Thyroid gland (tissue), 4 donors: ENCODE data around the gene STEAP3. TPM values are rescaled to one million over a fixed set of nuclear protein-coding genes. Genes with fewer than 3 reads are reported as not detected.

Experiments used
- DNase-seq, 2 donors: peaks; one replicate each; pipeline ENCODE4 v3.0.0-alpha.2; 2019
- H3K27ac ChIP-seq, 3 donors: fragments of 200-600 bp; sonication (generic); 1 replicate in 2 of 3; 2 replicates in 1 of 3; pipeline ENCODE4 v1.5.1; 2016 to 2019; ENCODE audit warnings: mild to moderate bottlenecking in 1 of 3, moderate library complexity in 1 of 3
- H3K27me3 ChIP-seq: fragments of 200-600 bp; sonication (generic); one replicate; pipeline ENCODE4 v1.5.1; 2019
- H3K36me3 ChIP-seq, 2 donors: fragments of 200-600 bp; sonication (generic); one replicate each; pipeline ENCODE4 v1.5.1; 2016 to 2019
- H3K4me1 ChIP-seq, 2 donors: fragments of 200-600 bp; sonication (generic); one replicate each; pipeline ENCODE4 v1.5.1; 2017 to 2019
- H3K4me3 ChIP-seq, 3 donors: fragments of 200-600 bp; sonication (generic); replicated peaks in 1 of 3; 1 replicate in 2 of 3; 2 replicates in 1 of 3; pipeline ENCODE4 v1.5.1; 2016; ENCODE audit warnings: mild to moderate bottlenecking in 1 of 3
- H3K9me3 ChIP-seq: fragments of 200-600 bp; sonication (generic); one replicate; pipeline ENCODE4 v1.5.1; 2017
- CTCF ChIP-seq, 6 experiments: fragments of 200-600 bp in 3 of 6; fragments of 450-650 bp in 3 of 6; sonication (generic) in 3 of 6; IDR thresholded peaks; one replicate each; pipeline ENCODE4 v1.5.1; 2016 to 2019; ENCODE audit warnings: antibody characterized with exemption in 6 of 6, mild to moderate bottlenecking in 2 of 6, inconsistent platforms in 1 of 6, moderate library complexity in 1 of 6
- POLR2A ChIP-seq, 2 donors: fragments of 450-650 bp; IDR thresholded peaks; one replicate each; pipeline ENCODE4 v1.6.1; 2017; ENCODE audit warnings: antibody characterized with exemption in 2 of 2, mild to moderate bottlenecking in 2 of 2, moderate library complexity in 1 of 2
- WGBS, 2 donors: methylation state at CpG; one replicate each; pipeline ENCODE4 v1.1.5; 2017; 5-methylcytosine and 5-hydroxymethylcytosine counted together
- intact Hi-C: fragments of 100-400 bp; cut with DNase I; formaldehyde crosslinking; loops from one replicate; pipeline ENCODE4 v1.15.1; 2023
- total RNA-seq, 4 donors: library from RNA; depleted of rRNA; stranded (reverse); fragments of >200 nt; gene quantifications; one replicate each; pipeline ENCODE4 v1.2.3, GENCODE V29; 2016

STEAP3 gene
- total RNA-seq: 10 to 100 TPM in 2 of 4 donors, 1 to 10 TPM in 2; 7.4 to 23.2 (median 12.0) TPM

GRCh38 chr2:119223521-119224390, at the start of gene STEAP3:
Gene STEAP3 (plus strand): TSS chr2:119223834. CDS start chr2:119231013, 7,179 bp downstream.
- peak in 1 of 2 donors; percentile 60 for TF ChIP-seq POLR2A (IDR thresholded peaks at IDR 0.05)
- no peak for TF ChIP-seq CTCF (IDR thresholded peaks at IDR 0.05)
- Histone ChIP-seq H3K4me1 (peaks cover 11 to 28% of the 10 kb centered on the region in 2 donors), H3K27me3 (no peaks in the 10 kb centered on the region), H3K9me3 (no peaks in the 10 kb centered on the region), H3K27ac (peak within 1 kb of the TSS in 2 of 3 donors; percentile 12 to 42), H3K4me3 (peak within 1 kb of the TSS; percentile 10 to 73 (median 43)), H3K36me3 (no peaks in the 10 kb centered on the region)
- WGBS, 2 donors: 4% methylated on average over 27 of the region's 89 CpGs; no CpG with 5 or more reads in 1 of the 2 donors
- peak; percentile 86 to 88 for DNase-seq
- intact Hi-C loops: loop anchor here (5.0 kb wide), 1 partner anchor 64 kb away; no protein-coding TSS in a partner anchor

GRCh38 chr2:119174216-119174992, 49.2 kb upstream of the STEAP3 start:
- H3K27ac ChIP-seq: no peak overlapping the region
- 60 to 71% methylated on average over 17 to 20 of the region's 22 CpGs for WGBS, 2 donors
- intact Hi-C loops: no loop called here

GRCh38 chr2:119174993-119175347, 48.7 kb upstream of the STEAP3 start:
- H3K4me3 ChIP-seq: no peak overlapping the region
- 88 to 89% methylated on average over 6 of the region's 6 CpGs for WGBS, 2 donors
- intact Hi-C loops: no loop called here
- no peaks in the 10 kb centered on the region for H3K27me3 ChIP-seq
- H3K36me3 ChIP-seq: no peaks in the 10 kb centered on the region
- no peaks in the 10 kb centered on the region for H3K9me3 ChIP-seq
- TF ChIP-seq POLR2A (IDR thresholded peaks at IDR 0.05): no peak
- no peaks in the 10 kb centered on the region for H3K4me1 ChIP-seq
- H3K27ac ChIP-seq: no peak overlapping the region
- DNase-seq: no peak

More at GRCh38 chr2:119174216-119174992, 49.2 kb upstream of the STEAP3 start:
- H3K9me3 ChIP-seq: no peaks in the 10 kb centered on the region
- TF ChIP-seq CTCF (IDR thresholded peaks at IDR 0.05) (peak in 5 of 6 experiments; percentile 19 to 43 (median 23)), POLR2A (IDR thresholded peaks at IDR 0.05) (no peak)
- H3K27me3 ChIP-seq: no peaks in the 10 kb centered on the region
- H3K36me3 ChIP-seq: no peaks in the 10 kb centered on the region
- no peaks in the 10 kb centered on the region for H3K4me1 ChIP-seq
- no peak overlapping the region for H3K4me3 ChIP-seq
- DNase-seq: peak; percentile 6 to 10

GRCh38 chr2:119175517-119175916, 48.1 kb upstream of the STEAP3 start:
- no peaks in the 10 kb centered on the region for H3K4me1 ChIP-seq
- no peak overlapping the region for H3K4me3 ChIP-seq
- H3K9me3 ChIP-seq: no peaks in the 10 kb centered on the region
- intact Hi-C loops: no loop called here
- H3K27me3 ChIP-seq: no peaks in the 10 kb centered on the region
- H3K36me3 ChIP-seq: no peaks in the 10 kb centered on the region
- H3K27ac ChIP-seq: no peak overlapping the region
- 76 to 92% methylated on average over 10 of the region's 10 CpGs for WGBS, 2 donors
- DNase-seq: no peak
- TF ChIP-seq POLR2A (IDR thresholded peaks at IDR 0.05): no peak
- TF ChIP-seq CTCF (IDR thresholded peaks at IDR 0.05): no peak

GRCh38 chr2:119177171-119177837, 46.3 kb upstream of the STEAP3 start:
- DNase-seq: peak; percentile 36 to 48
- Histone ChIP-seq H3K36me3 (no peaks in the 10 kb centered on the region), H3K4me3 (no peak overlapping the region), H3K9me3 (no peaks in the 10 kb centered on the region), H3K4me1 (no peaks in the 10 kb centered on the region), H3K27ac (no peak overlapping the region), H3K27me3 (no peaks in the 10 kb centered on the region)
- intact Hi-C loops: no loop called here
- WGBS, 2 donors: 39 to 62% methylated on average over 9 to 11 of the region's 12 CpGs
- TF ChIP-seq POLR2A (IDR thresholded peaks at IDR 0.05) (no peak), CTCF (IDR thresholded peaks at IDR 0.05) (no peak)
